CD4-positive, alpha-beta T cell treated with Interleukin-4 for 4 hours (primary cell): ENCODE measurements around the gene CCSER2.

Source experiments
- DNase-seq: peaks from one replicate; pipeline ENCODE4 v3.0.0-alpha.2; 2020

CCSER2 gene

DNA sequence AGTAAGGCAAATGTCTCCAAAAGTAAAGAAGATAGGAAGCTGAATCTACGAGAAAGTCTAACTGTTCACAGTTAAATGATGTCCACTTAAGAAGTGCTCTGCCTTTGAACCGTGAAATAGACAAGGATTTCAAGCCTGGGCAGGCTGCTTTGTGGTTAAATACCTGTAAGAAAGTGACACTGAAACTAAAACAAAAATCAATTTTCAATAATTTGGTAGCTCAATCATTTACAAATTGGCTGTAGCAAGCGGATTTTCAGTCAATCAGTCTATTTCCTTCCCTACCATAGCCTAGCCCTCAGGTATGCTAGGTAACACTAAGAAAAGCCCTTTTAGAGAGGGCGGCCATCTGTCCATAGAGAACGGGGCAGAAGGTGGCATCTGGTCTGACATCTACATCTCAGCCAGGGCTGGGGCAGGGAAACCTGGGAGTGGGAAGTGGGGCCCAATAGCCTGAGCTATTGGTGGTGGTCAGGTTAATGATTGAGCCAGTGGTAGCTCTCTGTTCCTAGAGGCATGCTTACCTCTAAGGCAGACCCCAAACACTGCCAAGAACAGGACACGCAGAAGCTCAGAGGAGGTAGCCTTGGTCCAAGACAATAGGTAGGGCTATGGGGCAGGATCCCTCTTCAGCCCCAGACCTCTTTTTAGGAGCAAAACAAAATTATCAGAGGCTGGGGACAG, 223.2 kb downstream of the CCSER2 start:
- no peak for DNase-seq

DNA sequence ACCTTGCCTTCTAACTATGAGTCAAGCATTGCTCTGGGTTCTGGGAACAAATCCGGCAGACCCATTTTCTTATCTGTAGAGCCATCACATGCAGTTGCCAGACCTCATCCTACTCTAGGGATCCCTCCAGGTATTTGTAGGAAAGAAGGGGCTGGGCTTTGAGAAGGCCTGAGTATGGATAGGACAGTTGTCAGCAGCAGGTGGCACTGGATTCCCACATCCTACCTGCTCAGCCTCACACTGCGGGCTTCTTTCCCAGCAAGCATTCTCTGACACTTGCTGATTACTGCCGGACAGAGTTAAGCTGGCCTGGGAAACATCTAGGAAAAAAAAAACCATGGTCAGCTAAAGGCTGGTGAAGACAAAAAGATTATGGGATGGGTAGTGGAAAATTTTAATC, 224.1 kb downstream of the CCSER2 start:
- no peak for DNase-seq

- DNase-seq: no peak
Measured at GRCh38 chr10:84562592-84562991, 234.2 kb downstream of the CCSER2 start.

- no peak for DNase-seq
Measured at GRCh38 chr10:84563355-84563754, 235.0 kb downstream of the CCSER2 start.

DNA sequence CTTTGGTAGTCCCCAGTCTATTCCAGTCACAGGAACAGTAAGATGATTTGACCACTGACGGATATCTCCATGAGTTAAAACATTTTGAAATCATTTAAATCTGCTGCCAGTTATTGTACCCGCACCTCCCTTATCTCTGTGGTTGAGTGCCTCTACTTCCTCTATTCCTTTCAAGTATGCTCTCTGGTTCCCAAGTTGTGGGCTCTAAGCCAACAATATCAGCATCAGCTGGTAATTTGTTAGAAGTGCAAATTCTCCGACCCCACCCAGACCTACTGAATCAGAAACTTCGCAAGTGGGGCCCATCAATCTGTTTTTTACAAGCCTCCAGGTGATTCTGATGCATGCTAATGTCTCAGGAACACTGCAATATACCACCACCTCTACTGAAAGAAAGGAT, 235.5 kb downstream of the CCSER2 start:
- DNase-seq: no peak

GRCh38 chr10:84565881-84566582, 237.6 kb downstream of the CCSER2 start:
- no peak for DNase-seq

GRCh38 chr10:84567133-84567532, 238.7 kb downstream of the CCSER2 start:
- DNase-seq: no peak
